HG02981 (cell line): Measurements from ENCODE around the gene MGAT4A.
A peak's percentile ranks its signal among the peaks of the same experiment; 100 is the strongest.
"Not testable (repeated sequence)": the region's sequence is repeated elsewhere in the genome, so short reads cannot be mapped to it uniquely, and the experiment has no call there.

Source experiments
- ATAC-seq: cut with Tn5 transposase; IDR thresholded peaks from one replicate; pipeline ENCODE4 v1.9.1; 2021; ENCODE audit warnings: mild to moderate bottlenecking, moderate library complexity; ENCODE audit not compliant: unreplicated experiment

The MGAT4A gene

DNA sequence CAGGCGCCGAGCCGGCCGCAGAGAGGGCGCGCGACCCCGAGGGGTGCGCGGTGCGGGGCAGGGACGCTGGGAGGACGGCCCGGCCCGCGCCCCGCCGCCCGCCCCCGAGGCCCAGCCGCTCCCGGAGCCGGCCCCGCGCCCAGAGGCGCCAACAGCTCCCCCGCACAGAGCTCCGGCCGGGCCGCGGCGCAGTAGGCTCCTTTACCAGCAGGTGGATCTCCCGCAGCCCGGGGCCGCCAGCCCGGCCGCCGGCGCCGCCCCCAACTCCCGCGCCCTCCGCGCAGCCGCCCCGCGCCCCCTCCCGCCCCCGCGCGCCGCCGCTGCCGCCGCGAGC, 258 bp downstream of the MGAT4A start:
- ATAC-seq, result peak; percentile 52

DNA sequence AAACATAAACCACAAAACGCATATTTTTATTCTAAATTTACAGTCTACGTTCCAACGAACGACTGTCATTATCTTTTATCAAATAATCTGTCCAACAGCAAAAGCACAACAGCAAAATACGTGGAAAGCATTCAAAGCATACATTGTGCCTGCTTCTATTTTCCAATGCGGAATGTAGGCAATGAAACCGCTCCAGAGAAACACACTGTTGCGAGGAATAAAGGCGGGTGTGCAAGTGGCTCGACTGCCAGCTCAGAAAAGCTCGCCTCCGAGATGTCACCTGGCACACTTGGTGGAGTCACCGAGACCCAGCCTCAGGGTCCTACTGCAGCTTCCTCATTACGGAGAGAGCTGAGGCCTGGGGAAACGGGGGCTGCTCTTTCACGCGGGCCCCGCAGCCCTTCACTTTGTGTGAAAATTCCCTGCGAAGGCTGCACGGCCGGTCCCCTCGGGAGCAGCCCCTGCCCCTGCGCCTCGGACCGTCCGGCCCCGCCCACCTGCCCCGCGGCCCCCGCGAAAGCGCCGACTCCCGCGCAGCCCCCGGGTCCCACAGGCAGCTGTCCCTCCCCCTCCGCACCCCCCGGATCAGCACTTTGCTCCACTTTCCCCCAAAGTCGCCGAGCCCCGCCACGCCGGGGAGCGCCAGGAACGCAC, 752 bp downstream of the MGAT4A start:
- no peak for ATAC-seq

DNA sequence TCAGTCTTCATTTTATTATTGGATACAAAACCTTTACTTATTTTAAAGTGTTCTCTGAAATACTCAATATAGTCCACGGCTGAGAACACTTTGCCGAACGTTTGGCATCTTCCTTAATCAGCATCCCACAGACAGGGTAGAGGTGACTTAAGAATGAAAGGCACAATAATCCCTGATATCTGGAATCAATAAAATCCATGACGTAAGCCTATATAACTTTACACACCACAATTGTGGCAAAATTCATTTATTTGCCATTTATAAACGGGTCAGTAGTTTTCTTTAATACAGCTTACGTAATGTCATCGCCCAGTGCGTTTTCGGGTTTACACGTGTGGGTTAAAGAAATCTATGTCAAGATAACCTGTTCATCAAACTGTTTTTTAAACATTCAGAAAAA, 1.3 kb downstream of the MGAT4A start:
- ATAC-seq, result no peak

DNA sequence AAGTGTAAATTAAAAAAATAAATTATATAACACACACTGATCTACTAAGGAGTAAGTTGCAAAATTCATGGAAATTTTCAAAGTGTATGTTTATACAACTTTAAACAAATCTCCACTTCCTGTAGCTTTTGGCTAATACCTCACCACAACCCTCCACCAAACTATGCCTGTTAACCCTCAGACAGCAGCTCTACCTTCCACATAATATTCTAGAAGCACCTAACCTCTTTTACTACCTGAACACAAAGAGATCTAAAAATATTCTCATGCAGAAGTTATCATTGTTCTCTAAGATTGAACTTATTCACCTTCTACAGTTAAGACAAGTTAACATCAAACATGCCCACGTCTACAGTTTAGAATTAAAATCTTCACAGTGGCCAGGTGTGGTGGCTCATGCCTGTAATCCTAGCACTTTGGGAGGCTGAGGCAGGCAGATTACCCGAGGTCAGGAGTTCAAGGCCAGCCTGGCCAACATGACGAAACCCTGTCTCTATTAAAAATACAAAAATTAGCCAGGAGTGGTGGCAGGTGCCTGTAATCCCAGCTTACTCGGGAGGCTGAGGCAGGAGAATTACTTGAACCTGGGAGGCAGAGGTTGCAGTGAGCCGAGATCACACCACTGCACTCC, 2.7 kb downstream of the MGAT4A start:
- ATAC-seq, result not testable (repeated sequence)

DNA sequence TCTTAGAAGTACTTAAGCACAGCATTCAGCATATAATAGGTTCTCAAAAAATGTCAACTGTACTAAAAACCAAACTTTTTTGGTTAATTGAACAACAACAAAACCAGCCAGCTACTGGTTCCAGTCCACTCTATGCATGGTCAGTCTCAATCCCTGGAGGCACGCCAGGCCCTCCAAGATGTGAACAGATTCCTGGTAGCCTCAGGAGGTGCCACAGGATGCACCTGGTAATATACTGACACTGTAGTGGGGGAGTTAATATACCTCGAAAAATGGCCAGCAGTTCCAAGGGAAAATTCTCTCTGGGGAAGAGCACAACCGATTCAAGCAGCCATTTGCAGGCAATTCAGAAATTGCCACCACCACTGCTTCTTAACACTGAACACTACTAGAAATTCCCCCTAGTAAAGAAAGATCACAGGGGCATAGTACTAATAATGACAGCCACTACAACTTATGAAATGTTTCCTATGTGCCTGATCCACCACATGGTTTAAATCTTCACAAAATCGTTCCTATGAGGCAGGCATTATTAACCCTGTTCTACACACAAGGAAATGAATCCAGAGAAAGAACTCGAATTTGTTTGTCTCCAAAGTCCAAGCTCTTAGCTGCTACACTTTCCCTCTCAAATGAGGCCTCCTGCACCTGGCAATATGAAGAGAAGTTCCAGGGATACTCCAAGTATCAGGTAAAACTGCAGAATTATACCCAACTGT, 3.4 kb downstream of the MGAT4A start:
- no peak for ATAC-seq

DNA sequence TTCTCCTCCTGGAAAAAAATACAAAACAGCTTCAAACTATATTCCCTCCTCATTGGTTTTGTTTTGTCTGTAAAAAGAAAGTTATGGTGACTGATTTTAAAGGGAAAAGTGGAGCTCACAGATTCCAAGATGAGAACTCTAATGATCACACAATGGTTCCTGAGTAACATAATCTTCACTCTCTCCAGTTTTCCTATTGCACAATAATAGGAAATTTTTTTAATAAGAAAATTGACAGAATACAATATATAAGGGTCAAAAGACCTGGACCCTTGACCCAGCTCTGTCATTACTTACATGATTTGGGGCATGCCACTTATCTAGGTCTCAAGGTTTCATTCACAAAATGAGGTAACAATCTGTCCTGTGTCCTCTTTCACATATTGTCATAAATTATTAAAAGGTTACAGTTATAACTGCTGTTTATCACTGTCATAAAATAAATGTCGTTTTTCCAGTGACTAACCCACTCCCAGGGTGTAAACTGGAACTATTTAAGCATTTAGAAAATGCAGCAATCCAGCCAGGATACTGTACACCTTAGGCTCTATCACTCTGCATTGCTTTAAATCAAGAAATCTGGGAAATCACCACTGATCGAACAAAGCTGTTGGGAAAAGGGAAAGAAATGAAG, 4.1 kb downstream of the MGAT4A start:
- ATAC-seq, result no peak

DNA sequence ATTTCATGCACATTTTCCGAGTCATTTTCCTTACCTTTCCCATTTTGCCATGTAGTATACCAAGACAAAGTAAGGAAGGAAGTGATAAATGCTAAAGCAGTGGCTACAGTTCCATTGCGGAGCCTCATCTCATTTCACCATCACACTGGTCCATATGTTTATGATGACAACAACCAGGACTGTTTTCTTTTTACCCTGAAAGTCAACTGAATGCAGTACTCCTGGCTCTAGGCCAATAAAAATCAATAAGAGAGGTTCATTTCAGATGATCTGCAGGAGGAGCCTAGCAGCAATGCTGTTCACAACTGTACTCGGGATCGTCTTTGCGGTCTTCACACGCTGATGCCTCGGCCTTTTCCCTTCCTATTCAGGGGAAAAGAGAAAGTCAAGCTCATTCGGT, 4.7 kb downstream of the MGAT4A start:
- ATAC-seq, result no peak

DNA sequence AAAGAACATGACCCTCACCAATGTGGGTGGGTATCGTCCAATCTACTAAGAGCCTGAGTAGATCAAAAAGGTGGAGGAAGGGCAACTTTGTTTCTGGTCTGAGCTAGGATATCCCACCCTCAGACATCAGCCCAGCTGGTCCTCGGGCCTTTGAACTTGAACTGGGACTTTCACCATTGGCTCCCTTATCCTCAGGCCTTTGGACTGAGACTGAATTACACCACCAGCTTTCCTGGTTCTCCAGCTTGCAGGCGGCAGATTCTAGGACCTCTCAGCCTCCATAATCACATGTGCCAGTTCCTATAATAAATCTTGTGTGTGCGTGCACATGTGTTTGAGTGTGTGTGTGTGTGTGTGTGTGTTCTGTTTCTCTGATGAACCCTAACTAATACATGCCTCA, 10.6 kb downstream of the MGAT4A start:
- ATAC-seq, result no peak

DNA sequence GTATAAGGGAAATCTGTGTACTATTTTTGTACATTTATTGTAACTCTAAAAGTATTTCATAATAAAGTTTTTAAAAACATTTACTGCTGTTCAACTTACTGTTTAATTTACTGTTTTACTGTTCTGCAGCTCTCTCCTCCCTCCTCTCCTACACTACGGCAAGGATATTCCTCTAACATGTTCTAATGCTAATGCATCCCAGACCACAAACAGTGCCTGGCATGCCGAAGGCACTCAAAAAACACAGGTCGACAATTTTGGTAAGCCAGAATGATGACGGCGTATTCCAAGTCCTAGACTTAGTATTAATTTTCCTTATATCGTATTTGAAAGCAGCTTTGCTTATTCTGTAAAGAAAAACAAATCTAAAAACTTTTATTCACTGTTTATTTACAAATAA, 13.3 kb downstream of the MGAT4A start:
- ATAC-seq, result no peak

DNA sequence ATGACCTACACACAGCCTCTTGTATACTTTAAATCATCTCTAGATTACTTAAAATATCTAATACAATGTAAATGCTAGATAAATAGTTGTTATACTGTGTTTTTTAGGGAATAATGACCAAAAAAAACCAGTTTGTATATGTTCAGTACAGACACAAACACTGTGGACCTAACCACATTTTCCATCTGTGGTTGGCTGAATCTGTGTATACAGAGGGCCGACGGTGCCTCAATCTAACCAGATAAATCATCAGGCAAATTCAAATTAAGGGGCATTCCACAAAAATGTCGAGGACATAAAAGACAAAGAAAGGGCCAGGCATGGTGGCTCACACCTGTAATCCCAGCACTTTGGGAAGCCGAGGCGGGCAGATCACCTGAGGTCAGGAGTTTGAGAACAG, 14.1 kb downstream of the MGAT4A start:
- no peak for ATAC-seq

DNA sequence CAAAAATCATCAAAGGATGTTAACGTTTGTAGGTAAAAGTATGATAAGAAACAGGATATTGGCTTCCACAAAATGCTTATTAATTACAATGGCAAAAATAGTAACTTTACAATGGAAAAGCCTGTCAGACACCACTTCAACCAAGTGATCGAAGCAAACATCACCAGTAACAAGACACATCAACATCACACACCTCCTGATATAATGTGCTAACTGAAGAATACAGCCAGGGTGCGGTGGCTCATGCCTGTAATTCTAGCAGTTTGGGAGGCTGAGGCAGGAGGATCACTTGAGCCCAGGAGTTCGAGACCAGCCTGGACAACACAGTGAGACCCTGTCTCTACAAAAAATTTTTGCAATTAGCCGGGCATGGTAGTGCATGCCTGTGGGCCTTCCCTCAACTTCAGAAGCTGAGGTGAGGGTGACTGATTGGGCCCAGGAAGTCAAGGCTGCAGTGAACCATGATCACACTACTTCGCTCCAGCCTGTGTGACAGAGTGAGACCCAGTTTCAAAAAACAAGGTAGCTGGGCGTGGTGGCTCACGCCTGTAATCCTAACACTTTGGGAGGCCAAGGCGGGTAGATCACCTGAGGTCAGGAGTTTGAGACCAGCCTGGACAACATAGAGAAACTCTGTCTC, 15.0 kb downstream of the MGAT4A start:
- ATAC-seq, result no peak

DNA sequence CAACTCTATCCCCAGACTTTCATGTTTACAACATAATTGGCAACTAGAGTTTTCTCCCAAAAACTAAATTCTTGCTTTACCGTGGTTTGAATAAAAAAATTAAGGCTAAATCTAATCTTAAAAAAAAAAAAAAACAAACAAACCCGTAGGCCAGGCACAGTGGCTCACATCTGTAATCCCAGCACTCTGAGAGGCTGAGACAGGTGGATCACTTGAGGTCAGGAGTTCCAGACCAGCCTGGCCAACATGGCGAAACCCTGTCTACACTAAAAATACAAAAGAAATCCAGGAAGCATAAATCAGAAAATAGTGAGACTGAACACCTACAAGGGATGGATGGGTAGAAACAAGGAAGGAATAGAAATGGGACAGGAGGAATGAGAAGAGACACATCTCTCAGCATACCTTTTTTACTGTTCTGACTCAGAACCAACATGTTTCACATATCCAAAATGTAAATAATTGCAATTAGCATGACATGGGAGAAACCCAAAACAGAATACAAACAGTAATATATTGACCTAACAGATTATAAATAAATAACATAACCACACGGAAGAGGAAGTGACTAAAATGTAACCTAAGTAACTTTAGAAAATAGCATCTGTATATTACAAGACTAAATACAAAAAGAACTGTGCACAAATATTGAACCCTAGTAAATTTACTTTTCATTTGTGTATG, 17.5 kb downstream of the MGAT4A start:
- ATAC-seq, result peak; percentile 73

DNA sequence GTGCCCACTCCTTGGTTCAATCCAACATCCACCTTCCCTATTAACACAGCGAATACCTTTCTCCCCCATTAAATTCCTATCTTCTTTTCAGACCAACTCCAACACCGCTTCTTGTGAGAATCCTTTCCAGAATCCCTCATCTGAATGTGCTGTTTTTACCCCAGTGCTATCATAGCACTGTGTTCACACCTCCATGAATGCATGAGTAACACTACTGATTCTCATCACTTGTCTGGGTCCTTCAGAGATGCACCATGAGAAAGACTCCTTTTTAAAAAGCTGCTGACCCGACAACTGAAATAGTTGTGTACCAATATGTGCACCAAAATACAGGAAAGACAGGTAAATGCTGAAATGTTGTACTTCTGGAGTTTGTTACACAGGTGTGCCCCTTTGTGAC, 18.8 kb downstream of the MGAT4A start:
- no peak for ATAC-seq

DNA sequence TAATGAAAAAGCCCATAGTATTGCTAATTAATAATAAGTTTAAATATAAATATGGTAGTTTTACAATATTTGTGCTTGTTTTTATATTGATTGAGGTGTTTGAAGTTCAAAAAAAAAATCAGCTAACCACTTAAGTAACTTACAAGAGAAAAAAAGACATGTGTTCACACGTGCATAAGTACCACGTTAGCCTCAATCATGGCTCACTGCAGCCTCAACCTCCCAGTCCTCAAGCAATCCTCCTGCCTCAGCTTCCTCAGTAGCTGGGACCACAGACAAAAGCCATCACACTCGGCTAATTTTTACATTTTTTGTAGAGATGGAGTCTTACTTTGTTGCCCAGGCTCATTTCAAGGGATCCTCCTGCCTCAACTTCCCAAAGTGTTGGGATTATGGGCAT, 19.4 kb downstream of the MGAT4A start:
- ATAC-seq, result no peak

DNA sequence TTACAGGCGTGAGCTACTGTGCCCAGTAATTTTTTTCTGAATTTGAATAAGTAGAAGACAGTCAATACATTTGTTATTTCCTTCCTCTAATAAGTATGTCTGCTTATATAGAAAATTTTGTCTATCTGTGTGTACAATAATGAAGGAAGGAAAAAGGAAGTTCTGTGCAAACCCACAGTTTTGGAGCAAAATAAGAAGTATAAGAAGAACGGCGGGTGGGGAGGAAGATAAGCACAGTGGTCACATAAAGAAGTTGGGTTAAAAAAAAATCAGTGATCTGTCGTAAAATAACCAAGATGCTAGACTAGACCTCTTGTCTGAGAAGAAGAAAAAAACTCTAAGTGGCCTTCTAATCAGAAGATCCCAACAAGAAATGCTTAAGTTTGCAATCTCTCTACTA, 20.2 kb downstream of the MGAT4A start:
- ATAC-seq, result no peak

DNA sequence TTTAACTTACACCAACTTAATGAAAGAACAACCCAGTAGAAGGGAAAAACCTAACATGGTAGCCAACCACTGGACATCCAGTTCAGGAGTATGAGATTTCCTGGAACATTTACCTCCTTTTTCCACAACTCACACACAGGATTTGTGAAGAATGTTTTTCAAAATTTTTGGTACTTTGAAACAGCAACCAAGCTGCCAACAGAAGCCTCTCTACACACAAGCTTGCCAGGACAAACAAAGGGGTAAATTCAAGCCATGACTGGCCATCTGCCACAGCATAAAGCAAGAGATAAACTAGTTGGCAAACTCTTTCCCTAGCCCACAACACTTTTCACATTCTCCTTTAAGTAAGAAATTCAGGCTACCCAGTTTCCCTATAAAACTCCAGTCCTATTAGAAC, 21.4 kb downstream of the MGAT4A start:
- no peak for ATAC-seq

DNA sequence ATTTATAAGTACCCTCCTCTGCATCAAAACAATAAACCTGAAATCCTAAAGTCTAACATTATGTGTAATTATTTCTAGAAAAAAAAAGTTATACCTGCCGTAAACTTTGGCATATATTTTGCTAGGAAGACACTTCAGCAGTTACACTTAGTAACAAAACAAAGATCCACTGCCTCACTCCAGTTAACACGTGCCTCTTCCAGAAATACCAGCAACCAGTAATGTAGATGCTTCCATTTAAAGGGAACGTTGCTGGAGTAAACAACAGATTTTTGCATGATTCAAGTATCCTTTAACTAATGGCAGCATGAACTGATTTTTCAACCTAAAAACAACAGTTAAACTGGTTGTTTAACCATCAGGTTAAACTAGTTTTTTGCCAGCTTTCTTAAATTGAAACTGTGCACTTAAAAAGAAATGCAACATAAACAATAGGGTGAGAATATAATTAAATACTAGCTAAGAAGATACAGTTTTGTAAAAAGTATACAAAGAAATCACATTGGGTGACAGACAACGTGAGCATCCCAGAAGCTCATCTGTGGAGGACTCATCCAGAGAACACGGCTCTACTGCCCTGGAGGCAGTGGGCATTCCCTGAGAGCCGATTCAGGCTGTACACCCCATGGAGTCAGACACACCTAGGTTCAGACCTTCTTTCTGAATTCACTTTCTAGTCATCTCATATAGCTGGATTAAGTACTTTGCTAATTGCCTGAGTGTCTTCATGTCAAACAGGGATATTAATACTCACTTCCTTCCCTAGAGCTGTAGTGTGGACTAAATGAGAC, 22.3 kb downstream of the MGAT4A start:
- ATAC-seq, result no peak

DNA sequence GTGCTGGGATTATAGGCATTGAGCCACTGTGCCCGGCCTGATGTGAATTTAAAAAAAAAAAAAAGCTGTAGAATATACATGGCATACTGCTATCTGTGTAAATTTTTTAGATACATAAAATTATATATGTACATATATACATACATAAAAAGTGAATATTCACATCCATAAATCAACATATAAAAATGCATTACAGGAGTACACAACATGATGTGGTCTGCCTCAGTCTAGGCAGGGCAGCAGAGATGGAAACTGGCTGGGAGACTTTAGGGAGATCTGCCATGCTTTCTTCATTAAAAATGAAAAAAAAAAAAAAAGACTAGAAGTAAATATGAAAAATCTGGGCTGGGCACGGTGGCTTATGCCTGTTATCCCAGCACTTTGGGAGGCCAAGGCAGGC, 24.3 kb downstream of the MGAT4A start:
- no peak for ATAC-seq

DNA sequence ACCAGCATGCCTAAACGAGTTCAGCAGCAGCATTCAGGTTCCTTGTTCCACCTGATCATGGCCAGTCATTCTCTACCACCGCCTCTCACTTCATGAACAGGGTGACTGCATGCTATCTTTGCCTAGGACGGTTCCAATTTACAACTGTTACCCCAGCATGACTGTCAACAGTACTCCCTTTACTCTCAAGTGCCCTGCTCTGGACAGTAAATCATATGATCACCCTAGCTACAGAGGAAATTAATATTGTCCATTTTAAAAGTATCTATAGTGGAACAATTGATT, 25.7 kb downstream of the MGAT4A start:
- ATAC-seq, result no peak

DNA sequence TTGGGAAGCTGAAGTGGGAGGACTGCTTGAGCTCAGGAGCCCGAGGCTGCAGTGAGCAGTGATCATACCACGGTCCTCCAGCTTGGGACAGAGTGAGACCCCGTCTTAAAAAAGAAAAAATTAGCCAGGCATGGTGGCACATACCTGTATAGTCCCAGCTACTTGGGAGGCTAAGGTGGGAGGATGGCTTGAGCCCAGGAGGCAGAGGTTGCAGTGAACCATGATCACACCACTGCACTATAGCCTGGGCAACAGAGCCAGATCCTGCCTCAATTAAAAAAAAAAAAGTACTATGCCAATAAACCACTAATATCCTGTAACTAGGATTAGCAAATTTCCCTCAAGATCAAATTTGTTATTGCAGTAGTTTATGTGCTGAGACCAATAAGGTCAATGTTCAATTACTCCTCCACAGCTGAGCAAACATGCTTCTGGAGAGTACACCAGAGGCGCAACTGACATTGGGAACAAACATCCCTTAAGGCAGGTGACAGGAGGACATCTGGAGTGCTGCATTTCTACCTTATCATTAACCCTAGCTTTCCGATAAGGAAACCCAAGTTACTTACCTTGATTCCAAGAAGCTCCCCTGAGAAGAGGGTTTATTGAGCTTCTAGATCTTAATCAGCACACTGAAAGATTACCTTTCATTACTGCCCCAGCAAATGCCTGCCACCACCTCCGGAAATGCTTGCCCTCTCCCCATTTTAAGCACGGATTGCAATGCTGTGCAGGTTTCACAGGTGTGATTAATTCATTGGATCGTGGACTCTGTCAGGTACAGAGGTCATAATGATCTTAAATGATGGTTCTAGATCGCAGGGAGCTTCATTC, 26.2 kb downstream of the MGAT4A start:
- ATAC-seq, result no peak
